HCT116 (cell line): ENCODE data around the gene WDR27. TPM values are rescaled to one million over a fixed set of nuclear protein-coding genes. Genes with fewer than 3 reads are reported as not detected.

Experiments used
- ATAC-seq: fragments of 200-7000 bp; cut with Tn5 transposase; 2 replicates; pipeline ENCODE4 v1.9.1; 2020; ENCODE audit warnings: mild to moderate bottlenecking, moderate library complexity
- BruUV-seq: library from RNA; stranded (reverse); fragments of 400-500 nt; replicated peaks from 2 replicates; lab custom pipeline; 2021; lab: Mats Ljungman, UMichigan
- CTCF ChIA-PET: fragments of 300-600 bp; sonication (Branson Sonifier 250); formaldehyde crosslinking; loops from one replicate; lab custom pipeline; 2021; ENCODE audit warnings: antibody characterized with exemption; lab: Charles Lee
- POLR2A ChIA-PET: fragments of 300-600, 350-600 bp; sonication (Branson Sonifier 250); formaldehyde crosslinking; loops from one replicate; lab custom pipeline; 2021; ENCODE audit warnings: antibody characterized with exemption; lab: Charles Lee
- RAD21 ChIA-PET, 2 experiments: fragments of 300-600 bp; sonication (Branson Sonifier 250); formaldehyde crosslinking; loops; one replicate each; lab custom pipeline; 2023; ENCODE audit warnings: low total read pairs in 2 of 2; ENCODE audit not compliant: uncharacterized antibody in 2 of 2, unreplicated experiment in 2 of 2, low non-redundant PET in 1 of 2; lab: Charles Lee
- DNase-seq: peaks from one replicate; pipeline ENCODE4 v3.0.0-alpha.2; 2010; ENCODE audit warnings: low read depth, low spot score
- H2AFZ ChIP-seq: fragments of 200-600 bp; shearing (Covaris generic), sonication (generic); 2 replicates; pipeline ENCODE4 v1.6.1; 2017; ENCODE audit warnings: low read depth, mixed run types, mixed read lengths, antibody characterized with exemption, low read length; ENCODE audit not compliant: poor library complexity, severe bottlenecking
- H3K27ac ChIP-seq: 2 replicates; pipeline ENCODE4 v1.5.1; 2012; ENCODE audit warnings: low read depth, low read length
- H3K27me3 ChIP-seq: fragments of 200-600 bp; sonication (generic); 2 replicates; pipeline ENCODE4 v1.6.1; 2016; ENCODE audit warnings: mixed run types, low read length, mixed read lengths; ENCODE audit not compliant: insufficient read depth
- H3K36me3 ChIP-seq, 2 experiments: fragments of 200-500 bp in 1 of 2; fragments of 200-600 bp in 1 of 2; sonication (Bioruptor generic) in 1 of 2; sonication (generic) in 1 of 2; 2 replicates each; pipeline versions ENCODE4 v1.5.1 to v1.6.1; 2014 to 2016; ENCODE audit warnings: low read length in 2 of 2, inconsistent platforms in 1 of 2, mixed read lengths in 1 of 2, mixed run types in 1 of 2; ENCODE audit not compliant: insufficient read depth in 2 of 2, control insufficient read depth in 1 of 2
- H3K4me1 ChIP-seq, 2 experiments: fragments of 200-600 bp in 1 of 2; sonication (generic) in 1 of 2; 2 replicates each; pipeline versions ENCODE4 v1.5.1 to v1.6.1; 2012 to 2017; ENCODE audit warnings: low read length in 2 of 2, inconsistent platforms in 1 of 2, mild to moderate bottlenecking in 1 of 2, mixed read lengths in 1 of 2, mixed run types in 1 of 2, moderate library complexity in 1 of 2; ENCODE audit not compliant: insufficient read depth in 2 of 2, control insufficient read depth in 1 of 2
- H3K4me2 ChIP-seq: fragments of 200-600 bp; sonication (generic); 2 replicates; pipeline ENCODE4 v1.6.1; 2017; ENCODE audit warnings: mixed run types, low read length, mixed read lengths
- H3K4me3 ChIP-seq, 2 experiments: fragments of 200-600 bp in 1 of 2; sonication (generic) in 1 of 2; replicated peaks in 1 of 2; 2 replicates each; pipeline ENCODE4 v1.5.1; 2011 to 2016; ENCODE audit warnings: low read length in 2 of 2, control low read depth in 1 of 2, low read depth in 1 of 2, mild to moderate bottlenecking in 1 of 2, mixed read lengths in 1 of 2, mixed run types in 1 of 2
- H3K79me2 ChIP-seq: fragments of 200-600 bp; sonication (generic); 2 replicates; pipeline ENCODE4 v1.6.1; 2017; ENCODE audit warnings: mild to moderate bottlenecking, mixed run types, low read length, moderate library complexity, mixed read lengths; ENCODE audit not compliant: insufficient read depth
- H3K9ac ChIP-seq: fragments of 200-600 bp; sonication (generic); 2 replicates; pipeline ENCODE4 v1.6.1; 2016; ENCODE audit warnings: low read length, mixed read lengths
- H3K9me2 ChIP-seq: fragments of 200-600 bp; sonication (generic), shearing (Covaris generic); 2 replicates; pipeline ENCODE4 v1.6.1; 2017; ENCODE audit warnings: mixed run types, mild to moderate bottlenecking, moderate library complexity; ENCODE audit not compliant: insufficient read depth
- H3K9me3 ChIP-seq, 2 experiments: fragments of 200-500 bp in 1 of 2; fragments of 200-600 bp in 1 of 2; sonication (Bioruptor generic) in 1 of 2; sonication (generic) in 1 of 2; 2 replicates each; pipeline ENCODE4 v1.6.1; 2014 to 2017; ENCODE audit warnings: low read length in 2 of 2, mixed read lengths in 2 of 2, inconsistent platforms in 1 of 2, low read depth in 1 of 2, mild to moderate bottlenecking in 1 of 2, mixed run types in 1 of 2, moderate library complexity in 1 of 2; ENCODE audit not compliant: control insufficient read depth in 1 of 2, insufficient read depth in 1 of 2
- H4K20me1 ChIP-seq: fragments of 200-600 bp; sonication (generic), shearing (Covaris generic); 2 replicates; pipeline ENCODE4 v1.6.1; 2017; ENCODE audit warnings: mixed run types, mild to moderate bottlenecking, moderate library complexity; ENCODE audit not compliant: insufficient read depth
- CBX3 ChIP-seq: IDR thresholded peaks from 2 replicates; pipeline ENCODE4 v1.6.1; 2012; ENCODE audit warnings: low read depth
- EGR1 ChIP-seq: IDR thresholded peaks from 2 replicates; pipeline ENCODE4 v1.6.1; 2012; ENCODE audit warnings: low read depth
- SP1 ChIP-seq: IDR thresholded peaks from 2 replicates; pipeline ENCODE4 v1.6.1; 2012; ENCODE audit warnings: low read depth
- YY1 ChIP-seq: IDR thresholded peaks from 2 replicates; pipeline ENCODE4 v1.6.1; 2011; ENCODE audit warnings: low read length, low read depth, moderate library complexity, mild to moderate bottlenecking; ENCODE audit not compliant: insufficient replicate concordance; ENCODE audit errors: extremely low read depth
- ZNF274 ChIP-seq: fragments of 200-500 bp; sonication (Bioruptor generic); IDR thresholded peaks from 2 replicates; pipeline ENCODE4 v1.6.1; 2014; ENCODE audit warnings: mild to moderate bottlenecking, low read depth, low read length, inconsistent platforms
- intact Hi-C: fragments of 100-400 bp; cut with micrococcal nuclease; formaldehyde crosslinking; loops from 2 replicates; pipeline ENCODE4 v1.10.0; 2022
- total RNA-seq: library from RNA; stranded (reverse); gene quantifications from one replicate; pipeline ENCODE4 v1.2.1, GENCODE V29; 2021; ENCODE audit not compliant: unreplicated experiment
- TF ChIP-seq, protein P1 (sequence below): IDR thresholded peaks from 2 replicates; pipeline ENCODE4 v1.6.1; 2012; ENCODE audit warnings: low read depth
- TF ChIP-seq, protein P2 (sequence below): IDR thresholded peaks from 2 replicates; pipeline ENCODE4 v1.6.1; 2012
- TF ChIP-seq, protein P3 (sequence below): IDR thresholded peaks from 2 replicates; pipeline ENCODE4 v1.6.1; 2011; ENCODE audit warnings: mild to moderate bottlenecking, low read length, moderate library complexity; ENCODE audit not compliant: insufficient replicate concordance; ENCODE audit errors: extremely low read depth
- TF ChIP-seq, protein P4 (sequence below): IDR thresholded peaks from 2 replicates; pipeline ENCODE4 v1.6.1; 2012

The WDR27 gene
- total RNA-seq, 1 experiment from 2014 or later = 60.6 TPM

DNA sequence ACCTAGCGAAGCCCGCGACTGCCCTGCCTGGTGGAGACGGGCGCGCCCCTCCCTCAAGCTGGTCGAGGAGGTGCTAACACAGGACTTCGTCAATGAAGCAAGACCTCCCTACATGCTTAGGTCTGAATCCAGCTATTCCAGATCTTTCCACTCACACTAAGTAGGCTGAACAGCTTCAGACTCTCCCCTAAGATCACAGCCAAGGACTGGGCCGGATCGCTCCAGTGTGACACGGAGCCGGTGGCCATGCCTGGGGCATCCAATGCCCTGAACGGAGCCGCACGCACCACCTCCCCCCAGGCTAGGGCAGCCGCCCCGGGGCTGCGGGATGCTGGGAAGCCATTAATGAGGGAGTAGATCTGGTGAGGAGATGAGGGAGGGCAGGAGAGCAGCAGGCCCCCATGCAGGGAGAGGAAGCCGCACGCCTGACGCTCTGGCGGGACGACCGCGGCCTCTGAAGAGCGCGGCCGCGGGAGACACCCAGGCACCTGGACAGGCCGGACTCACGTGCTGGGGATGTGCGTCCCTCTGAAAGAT lies 200.0 kb downstream of the WDR27 start:
- intact Hi-C loops = no loop called here
- ChIA-PET CTCF (no interaction called here), RAD21 (no interaction called here)
- Histone ChIP-seq H3K79me2 (no peaks in the 10 kb centered on the region), H3K36me3 (no peaks in the 10 kb centered on the region), H3K9ac (no peak overlapping the region), H3K4me1 (no peaks in the 10 kb centered on the region), H3K27ac (no peak overlapping the region)
- no TSS peak for BruUV-seq
- no peak for TF ChIP-seq CBX3
- TF ChIP-seq, protein P1, sequence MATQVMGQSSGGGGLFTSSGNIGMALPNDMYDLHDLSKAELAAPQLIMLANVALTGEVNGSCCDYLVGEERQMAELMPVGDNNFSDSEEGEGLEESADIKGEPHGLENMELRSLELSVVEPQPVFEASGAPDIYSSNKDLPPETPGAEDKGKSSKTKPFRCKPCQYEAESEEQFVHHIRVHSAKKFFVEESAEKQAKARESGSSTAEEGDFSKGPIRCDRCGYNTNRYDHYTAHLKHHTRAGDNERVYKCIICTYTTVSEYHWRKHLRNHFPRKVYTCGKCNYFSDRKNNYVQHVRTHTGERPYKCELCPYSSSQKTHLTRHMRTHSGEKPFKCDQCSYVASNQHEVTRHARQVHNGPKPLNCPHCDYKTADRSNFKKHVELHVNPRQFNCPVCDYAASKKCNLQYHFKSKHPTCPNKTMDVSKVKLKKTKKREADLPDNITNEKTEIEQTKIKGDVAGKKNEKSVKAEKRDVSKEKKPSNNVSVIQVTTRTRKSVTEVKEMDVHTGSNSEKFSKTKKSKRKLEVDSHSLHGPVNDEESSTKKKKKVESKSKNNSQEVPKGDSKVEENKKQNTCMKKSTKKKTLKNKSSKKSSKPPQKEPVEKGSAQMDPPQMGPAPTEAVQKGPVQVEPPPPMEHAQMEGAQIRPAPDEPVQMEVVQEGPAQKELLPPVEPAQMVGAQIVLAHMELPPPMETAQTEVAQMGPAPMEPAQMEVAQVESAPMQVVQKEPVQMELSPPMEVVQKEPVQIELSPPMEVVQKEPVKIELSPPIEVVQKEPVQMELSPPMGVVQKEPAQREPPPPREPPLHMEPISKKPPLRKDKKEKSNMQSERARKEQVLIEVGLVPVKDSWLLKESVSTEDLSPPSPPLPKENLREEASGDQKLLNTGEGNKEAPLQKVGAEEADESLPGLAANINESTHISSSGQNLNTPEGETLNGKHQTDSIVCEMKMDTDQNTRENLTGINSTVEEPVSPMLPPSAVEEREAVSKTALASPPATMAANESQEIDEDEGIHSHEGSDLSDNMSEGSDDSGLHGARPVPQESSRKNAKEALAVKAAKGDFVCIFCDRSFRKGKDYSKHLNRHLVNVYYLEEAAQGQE = no peak
- TF ChIP-seq, protein P2, sequence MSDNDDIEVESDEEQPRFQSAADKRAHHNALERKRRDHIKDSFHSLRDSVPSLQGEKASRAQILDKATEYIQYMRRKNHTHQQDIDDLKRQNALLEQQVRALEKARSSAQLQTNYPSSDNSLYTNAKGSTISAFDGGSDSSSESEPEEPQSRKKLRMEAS = no peak
- TF ChIP-seq EGR1 = no peak
- TF ChIP-seq, all 23 proteins: peak for 0
- no peak overlapping the region for H3K4me3 ChIP-seq
- no peak for DNase-seq
- no peaks in the 10 kb centered on the region for H3K9me3 ChIP-seq
- no peaks in the 10 kb centered on the region for H3K27me3 ChIP-seq
- no peaks in the 10 kb centered on the region for H4K20me1 ChIP-seq
- H3K9me2 ChIP-seq = no peaks in the 10 kb centered on the region
- ATAC-seq = no peak
- POLR2A ChIA-PET = no interaction called here
- no peak overlapping the region for H3K4me2 ChIP-seq
- H2AFZ ChIP-seq = no peak overlapping the region

DNA sequence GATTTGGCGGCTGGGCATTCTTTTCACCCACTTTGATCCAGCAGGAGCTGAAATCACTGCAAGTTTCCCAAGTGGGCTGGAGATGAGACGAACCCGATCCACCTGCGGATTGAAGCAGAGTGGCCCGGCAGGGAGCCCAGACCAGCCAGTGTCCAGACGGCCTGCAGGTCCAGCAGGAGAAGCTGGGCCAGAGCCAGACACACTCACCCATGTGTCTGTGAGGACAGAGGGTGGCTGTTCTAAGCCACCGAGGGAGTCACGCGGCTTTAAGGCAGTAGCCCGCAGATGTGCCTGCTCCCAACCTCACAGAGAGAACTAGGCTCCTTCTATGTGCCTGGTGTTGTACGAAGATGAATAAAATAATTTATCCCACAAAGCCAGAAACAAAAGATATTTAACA lies 200.7 kb downstream of the WDR27 start:
- Histone ChIP-seq H3K79me2 (no peaks in the 10 kb centered on the region), H3K27ac (no peak overlapping the region), H3K27me3 (no peaks in the 10 kb centered on the region), H3K4me3 (no peak overlapping the region), H3K9ac (no peak overlapping the region), H3K36me3 (no peaks in the 10 kb centered on the region), H3K9me2 (no peaks in the 10 kb centered on the region), H3K4me1 (no peaks in the 10 kb centered on the region), H4K20me1 (no peaks in the 10 kb centered on the region), H3K9me3 (no peaks in the 10 kb centered on the region), H2AFZ (no peak overlapping the region), H3K4me2 (no peak overlapping the region)
- ChIA-PET POLR2A (no interaction called here), CTCF (no interaction called here), RAD21 (no interaction called here)
- intact Hi-C loops = no loop called here
- no TSS peak for BruUV-seq
- DNase-seq (no peak), ATAC-seq (no peak)
- TF ChIP-seq, protein P3, sequence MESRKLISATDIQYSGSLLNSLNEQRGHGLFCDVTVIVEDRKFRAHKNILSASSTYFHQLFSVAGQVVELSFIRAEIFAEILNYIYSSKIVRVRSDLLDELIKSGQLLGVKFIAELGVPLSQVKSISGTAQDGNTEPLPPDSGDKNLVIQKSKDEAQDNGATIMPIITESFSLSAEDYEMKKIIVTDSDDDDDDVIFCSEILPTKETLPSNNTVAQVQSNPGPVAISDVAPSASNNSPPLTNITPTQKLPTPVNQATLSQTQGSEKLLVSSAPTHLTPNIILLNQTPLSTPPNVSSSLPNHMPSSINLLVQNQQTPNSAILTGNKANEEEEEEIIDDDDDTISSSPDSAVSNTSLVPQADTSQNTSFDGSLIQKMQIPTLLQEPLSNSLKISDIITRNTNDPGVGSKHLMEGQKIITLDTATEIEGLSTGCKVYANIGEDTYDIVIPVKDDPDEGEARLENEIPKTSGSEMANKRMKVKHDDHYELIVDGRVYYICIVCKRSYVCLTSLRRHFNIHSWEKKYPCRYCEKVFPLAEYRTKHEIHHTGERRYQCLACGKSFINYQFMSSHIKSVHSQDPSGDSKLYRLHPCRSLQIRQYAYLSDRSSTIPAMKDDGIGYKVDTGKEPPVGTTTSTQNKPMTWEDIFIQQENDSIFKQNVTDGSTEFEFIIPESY = no peak
- TF ChIP-seq, protein P1 = no peak
- no peak for TF ChIP-seq YY1
- TF ChIP-seq SP1 = no peak
- TF ChIP-seq, protein P4, sequence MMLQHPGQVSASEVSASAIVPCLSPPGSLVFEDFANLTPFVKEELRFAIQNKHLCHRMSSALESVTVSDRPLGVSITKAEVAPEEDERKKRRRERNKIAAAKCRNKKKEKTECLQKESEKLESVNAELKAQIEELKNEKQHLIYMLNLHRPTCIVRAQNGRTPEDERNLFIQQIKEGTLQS = no peak
- no peak for TF ChIP-seq ZNF274
